Body of pancreas (tissue), 4 donors: ENCODE results near the gene DHX8.

Source experiments
- POLR2A ChIP-seq, 3 donors: fragments of 450-650 bp; IDR thresholded peaks; one replicate each; pipeline ENCODE4 v1.6.1; 2016; ENCODE audit warnings: antibody characterized with exemption in 3 of 3, mild to moderate bottlenecking in 2 of 3
- TF ChIP-seq, protein P1 (sequence below), 7 experiments: fragments of 450-650 bp in 4 of 7; fragments of 200-600 bp in 3 of 7; sonication (generic) in 3 of 7; IDR thresholded peaks; one replicate each; pipeline ENCODE4 v1.5.1; 2016 to 2019; ENCODE audit warnings: antibody characterized with exemption in 7 of 7

DNA sequence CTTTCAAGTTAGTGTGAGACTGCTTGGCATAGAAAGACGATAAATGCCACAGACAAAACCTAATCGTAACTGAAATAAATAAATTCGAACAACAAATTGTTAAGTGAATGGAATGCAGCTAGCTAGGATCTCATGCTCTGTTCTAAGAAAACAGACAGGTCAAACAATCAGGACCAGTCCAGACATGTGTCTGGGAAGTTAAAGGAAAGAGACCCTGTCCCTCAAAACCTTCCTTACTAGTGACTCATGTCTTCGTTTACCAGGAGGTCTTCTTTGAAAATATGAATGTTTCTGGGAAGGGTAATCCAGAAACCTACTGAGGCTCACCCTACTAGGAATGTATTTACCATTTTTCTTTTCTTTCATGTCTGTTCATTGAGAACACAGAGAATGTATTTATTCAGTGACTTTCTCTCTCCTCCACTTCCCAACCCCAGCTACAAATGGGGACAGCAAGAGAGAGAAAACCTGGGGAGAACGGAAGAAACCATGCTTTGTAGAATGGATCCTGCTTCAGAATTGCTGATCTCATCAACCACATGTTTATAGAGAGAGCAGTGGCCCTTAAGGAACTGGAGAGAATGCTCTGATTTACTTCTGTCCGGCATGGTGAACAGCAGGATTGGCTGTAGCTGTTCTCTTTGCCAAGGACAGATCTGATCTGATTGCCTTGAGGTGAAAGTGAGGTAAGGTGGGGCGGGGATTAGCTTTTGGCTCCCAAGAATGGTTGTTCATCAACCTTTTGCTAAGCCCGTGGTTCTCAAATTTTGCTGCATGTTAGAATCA, 39.4 kb upstream of the DHX8 start:
- TF ChIP-seq, protein P1, sequence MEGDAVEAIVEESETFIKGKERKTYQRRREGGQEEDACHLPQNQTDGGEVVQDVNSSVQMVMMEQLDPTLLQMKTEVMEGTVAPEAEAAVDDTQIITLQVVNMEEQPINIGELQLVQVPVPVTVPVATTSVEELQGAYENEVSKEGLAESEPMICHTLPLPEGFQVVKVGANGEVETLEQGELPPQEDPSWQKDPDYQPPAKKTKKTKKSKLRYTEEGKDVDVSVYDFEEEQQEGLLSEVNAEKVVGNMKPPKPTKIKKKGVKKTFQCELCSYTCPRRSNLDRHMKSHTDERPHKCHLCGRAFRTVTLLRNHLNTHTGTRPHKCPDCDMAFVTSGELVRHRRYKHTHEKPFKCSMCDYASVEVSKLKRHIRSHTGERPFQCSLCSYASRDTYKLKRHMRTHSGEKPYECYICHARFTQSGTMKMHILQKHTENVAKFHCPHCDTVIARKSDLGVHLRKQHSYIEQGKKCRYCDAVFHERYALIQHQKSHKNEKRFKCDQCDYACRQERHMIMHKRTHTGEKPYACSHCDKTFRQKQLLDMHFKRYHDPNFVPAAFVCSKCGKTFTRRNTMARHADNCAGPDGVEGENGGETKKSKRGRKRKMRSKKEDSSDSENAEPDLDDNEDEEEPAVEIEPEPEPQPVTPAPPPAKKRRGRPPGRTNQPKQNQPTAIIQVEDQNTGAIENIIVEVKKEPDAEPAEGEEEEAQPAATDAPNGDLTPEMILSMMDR (IDR thresholded peaks at IDR 0.05) = no peak
- TF ChIP-seq POLR2A (IDR thresholded peaks at IDR 0.05) = no peak
